Forelimb muscle (tissue), 1 donor: ENCODE results near the gene BCOR. TPM values are rescaled to one million over a fixed set of nuclear protein-coding genes. Genes with fewer than 3 reads are reported as not detected.

Experiments used
- DNase-seq: peaks from one replicate; pipeline ENCODE4 v3.0.0-alpha.2; 2013; ENCODE audit warnings: low read depth
- polyA plus RNA-seq: library from polyadenylated mRNA; unstranded; fragments of 120-200 nt; gene quantifications from one replicate; pipeline ENCODE4 v1.2.1, GENCODE V29; 2013; ENCODE audit not compliant: insufficient read length

BCOR gene
- polyA plus RNA-seq, 1 donor = 24.0 TPM

DNA sequence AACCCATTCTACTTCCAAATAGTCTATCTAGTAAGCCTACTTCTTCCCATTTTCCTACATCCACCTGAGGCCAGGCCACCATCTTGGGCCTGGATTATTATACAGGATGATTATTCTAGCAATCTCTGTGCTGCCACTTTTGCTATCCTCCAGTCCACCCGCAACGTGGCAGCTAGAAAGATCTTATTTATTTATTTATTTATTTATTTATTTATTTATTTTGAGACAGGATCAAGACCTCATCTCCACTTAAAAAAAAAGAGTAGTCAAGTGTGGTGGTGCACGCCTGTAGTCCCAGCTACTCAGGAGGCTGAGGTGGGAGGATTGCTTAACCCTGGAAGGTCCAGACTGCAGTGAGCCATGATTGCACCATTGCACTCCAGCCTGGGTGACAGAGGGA is 15.2 kb upstream of the BCOR start:
- DNase-seq = no peak

DNA sequence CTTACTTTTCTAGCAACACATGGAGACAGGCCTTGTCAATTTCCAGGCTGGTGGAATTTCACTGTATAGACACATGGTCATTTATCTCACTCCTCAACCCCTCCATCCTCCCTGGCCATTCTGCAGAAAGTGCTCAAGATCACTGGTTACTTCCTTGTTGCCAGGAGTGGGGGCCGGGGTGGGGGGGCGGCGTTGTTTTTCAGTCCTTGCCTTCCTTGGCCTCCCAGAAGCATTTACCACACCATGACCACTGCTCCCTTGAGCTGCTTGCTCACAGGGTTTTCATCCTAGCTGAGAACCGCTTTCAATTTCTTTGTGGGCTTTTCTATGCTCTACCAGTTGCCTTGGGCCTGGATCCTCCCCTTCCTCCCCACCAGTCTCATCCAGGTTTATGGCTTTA is 14.1 kb upstream of the BCOR start:
- DNase-seq = no peak

DNA sequence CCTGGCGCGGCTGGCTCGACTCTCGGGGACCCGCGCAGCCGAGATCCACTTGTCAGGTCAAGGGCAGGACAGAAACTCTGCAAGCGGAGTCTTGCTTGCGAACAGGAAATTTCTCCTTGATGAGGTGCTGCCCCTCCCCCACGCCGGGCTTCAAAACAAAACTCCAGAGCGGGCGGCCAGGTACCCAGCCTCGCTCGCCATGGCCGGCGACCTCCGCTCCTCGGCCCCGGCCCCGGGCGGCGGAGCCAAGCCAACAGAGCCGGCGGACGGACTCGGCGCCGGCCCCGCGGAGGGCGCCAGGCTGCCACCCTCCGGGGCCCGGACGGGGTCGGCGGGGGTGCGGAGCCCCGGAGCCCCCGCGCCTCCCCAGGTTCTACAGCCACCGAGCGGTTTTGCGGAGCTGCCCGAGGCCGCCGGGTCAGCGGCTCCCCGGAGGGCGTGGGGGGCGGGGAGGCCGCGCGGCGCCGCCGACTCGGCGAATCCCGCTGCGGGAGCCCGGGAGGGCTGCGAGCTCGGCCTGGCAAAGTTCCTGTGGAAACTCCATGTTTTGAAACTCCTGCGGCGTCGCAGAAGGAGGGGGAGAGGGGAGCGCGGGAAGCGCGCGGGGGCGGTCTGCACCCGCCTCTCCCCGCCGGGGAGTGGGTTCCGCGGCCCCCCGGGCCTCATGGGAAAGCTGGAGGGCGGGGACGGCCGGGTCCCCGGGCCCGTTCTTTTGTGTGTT is 11.7 kb upstream of the BCOR start:
- DNase-seq = no peak

DNA sequence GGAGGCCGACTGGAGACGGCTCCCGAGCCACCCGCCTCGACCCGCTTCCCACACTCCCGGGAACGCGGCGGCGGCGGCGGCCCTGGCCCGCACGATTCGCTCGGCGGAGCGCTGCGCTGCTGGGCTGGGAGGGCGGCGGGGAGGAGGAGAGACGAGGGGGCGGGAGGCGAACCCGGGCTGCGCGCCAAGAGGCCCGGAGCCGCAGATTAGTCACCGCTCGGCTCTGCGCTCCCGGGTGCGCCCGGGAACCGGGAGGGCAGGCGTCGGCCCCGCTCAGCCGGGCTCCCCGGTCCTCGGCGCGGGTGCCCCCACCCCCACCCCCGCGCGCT is 11.2 kb upstream of the BCOR start:
- DNase-seq = no peak

GRCh38 chrX:40108162-40108958 is 10.6 kb upstream of the BCOR start:
- DNase-seq = no peak

DNA sequence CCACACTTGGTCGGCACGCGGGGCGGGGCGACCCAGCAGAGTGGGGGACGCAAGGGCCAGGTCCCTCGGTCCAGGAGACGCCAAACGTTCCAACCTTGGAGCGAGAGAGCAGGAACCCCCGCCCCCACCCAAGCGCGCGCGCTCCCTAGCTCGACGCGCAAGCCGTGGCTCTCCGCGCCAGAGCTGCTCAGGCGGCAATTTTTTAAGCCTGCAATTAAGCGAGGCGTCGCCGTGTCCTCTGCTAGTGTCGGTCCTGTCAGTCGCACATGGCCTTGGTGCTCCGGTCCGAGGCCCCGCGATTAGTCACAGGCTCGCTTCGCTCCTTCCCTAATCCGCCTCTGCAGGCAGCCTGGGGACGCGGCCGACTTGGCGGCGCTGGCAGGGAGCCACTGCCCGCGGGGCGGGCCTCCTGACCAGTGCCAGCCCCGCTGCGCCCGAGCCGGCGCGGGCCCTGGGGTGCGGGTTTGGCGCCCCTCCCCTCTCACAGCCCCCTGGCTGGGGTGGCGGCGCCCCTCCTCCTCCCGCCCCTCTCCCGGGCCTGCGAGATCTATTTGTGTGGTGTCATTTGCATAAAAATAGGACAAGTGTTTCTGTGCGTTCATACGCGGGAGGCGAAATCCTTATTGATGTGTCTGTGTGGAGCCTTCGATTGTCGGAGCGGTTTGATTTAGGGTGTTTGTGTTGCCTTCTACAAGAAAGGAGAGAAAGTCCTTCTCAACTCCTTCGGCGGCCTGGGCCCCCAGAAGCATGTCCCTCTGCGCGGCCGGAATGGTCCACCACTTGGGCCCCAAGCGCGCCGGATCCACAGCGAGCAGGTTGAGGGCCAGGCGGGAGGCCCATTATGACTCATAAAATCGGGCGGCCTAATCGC is 9.8 kb upstream of the BCOR start:
- no peak for DNase-seq

DNA sequence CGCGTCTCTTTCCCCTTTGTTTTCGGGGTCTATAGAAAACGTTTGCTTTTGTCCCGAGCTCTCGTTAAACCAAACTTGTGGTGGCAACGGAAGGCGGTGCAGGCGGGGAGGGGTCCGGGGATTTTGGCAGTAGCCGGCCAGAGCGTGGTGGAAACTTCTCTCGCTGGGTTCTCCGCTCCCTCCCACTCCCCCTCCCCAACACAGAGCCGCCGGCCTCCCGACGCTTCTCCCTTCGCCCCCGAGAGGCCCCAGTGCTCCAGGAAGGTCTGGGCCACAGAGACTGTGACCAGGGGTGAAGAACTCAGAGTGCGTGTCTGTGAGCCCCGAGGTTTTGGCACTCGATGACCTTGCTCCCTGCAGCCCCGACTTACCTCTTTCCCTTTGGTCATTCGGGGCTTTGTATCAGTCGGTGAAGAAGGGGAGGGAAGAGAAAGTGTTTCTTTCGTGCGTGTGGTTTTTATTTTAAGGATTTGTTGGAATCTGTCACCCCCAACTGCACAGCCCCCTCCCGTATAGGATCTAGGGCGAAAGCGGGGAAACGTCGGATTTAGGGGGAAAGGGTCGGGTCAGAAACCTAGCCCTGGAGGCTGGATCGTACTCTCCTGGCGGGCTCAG is 9.0 kb upstream of the BCOR start:
- no peak for DNase-seq

DNA sequence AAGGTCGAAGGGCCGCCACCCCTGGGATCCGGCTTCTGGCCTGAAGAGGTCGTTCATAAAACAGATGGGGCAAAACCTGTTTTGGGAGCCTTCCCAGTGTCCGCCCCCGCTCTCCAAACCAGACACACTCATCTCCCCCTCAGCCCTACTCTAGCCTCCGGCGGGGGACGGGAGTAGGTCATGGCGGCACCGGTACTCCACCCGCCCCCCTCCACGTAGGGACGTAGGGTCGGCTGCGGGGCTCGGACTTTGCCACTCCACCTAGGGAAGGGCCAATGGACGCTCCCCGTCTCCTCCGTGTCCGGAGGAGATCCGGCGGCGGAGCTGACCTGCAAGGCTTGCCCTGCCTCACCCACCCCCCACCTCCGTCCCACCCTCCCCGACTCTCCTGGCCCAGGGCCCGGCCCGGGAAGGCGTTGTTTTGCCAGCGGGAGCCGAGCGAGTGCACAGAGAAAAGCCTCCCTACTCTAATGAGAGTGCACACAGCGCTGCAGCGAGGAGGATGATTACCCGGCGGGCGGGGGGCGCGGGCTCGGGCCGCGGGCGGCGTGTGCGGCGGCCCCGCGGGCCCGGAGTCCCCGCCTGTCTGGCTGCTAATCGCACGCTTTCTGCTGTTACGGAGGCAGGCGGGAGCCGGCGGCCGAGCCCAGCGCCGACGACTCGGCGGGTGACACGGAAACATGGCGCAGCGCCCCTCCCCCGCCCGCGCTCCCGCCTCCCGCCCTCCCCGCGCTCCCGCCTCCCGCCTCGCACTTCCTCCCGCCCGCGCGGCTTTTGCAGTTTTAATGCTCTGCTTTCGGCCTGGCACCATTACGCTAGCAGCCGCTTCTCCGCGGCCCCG is 8.3 kb upstream of the BCOR start:
- DNase-seq = no peak

- DNase-seq = no peak
Observed at GRCh38 chrX:40104985-40105834, 7.5 kb upstream of the BCOR start.

GRCh38 chrX:40104630-40104984 is 6.8 kb upstream of the BCOR start:
- DNase-seq = no peak

DNA sequence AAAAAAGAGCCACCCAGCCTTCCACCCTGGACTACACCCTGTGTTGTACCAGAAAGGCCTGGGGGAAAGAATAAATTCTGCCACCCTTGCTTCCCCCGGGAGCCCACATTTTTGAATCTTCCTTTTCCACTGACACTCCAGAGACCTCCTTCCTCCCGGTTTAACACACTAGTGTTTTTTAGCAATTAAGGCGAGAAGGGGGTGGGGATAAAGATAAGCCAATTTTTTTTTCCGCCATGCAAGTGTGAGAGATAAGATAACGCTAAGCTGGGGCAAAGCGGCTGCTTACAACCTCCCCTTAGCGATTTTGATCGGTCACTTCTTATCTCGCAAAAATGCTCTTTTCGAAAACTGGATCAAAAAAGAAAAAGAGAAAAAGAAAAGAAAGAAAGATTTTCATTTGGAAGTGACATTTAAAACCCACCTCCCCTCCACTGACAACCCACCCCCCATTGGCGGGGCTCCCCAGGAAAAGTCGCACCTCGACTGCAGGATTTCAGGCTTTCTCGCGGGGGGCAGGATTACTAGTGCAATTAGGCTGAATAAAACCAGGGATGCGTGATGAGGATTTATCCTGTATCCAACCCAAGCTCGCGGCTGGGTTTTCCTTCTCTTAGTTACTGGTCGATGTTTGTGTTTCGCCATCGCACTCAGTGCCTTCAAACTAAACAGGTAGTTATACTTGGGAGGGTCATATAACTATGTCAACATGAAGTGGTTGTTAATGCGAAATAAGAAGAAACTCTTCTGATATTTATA is 6.0 kb upstream of the BCOR start:
- DNase-seq = no peak

DNA sequence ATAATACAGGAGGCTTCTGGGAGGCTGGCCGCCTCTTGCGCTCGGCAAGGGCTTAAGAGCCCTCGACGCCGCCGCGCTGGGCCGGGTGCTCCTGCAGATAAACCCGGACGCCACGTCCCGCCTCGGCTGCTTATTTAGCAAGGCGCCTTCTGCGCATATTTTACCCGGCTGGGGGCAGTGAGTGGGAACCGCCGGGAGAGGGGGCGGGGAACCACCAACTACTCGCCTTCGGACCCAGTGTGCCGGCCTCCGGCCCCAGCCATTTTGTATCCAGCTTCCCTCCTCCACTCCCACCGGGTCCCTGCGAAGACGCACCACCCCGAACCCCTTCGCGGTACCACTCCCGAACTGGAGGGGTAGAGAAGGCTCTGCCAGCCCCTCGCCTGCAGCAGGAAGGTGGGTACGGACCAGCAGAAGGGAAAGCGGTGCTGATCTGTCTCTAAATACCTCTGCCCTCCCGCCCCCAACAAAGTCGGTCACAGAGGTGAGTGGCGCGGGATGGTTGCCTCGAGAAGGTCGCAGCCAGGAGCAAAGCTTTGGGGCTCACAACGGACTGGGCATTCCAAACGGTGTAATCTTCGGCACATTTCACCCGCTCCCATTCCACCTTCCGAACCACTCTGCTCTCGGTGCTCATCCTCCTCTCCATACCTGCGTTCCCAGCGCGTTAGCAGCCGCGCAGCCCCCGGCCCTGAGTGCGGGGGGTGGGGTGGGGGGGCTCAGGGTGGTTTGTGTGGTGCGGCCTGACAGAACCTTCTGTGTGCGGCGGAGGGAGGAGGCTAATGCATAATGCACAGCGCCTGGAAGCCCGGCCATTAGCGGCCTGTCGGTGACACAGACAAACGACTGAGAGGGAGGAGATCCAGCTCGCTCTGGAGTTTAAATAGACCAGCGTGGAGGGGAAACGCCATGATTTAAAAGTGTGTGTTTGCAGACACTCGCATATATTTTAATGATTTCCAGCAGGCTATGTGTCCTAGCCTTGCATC is 4.9 kb upstream of the BCOR start:
- DNase-seq = no peak

DNA sequence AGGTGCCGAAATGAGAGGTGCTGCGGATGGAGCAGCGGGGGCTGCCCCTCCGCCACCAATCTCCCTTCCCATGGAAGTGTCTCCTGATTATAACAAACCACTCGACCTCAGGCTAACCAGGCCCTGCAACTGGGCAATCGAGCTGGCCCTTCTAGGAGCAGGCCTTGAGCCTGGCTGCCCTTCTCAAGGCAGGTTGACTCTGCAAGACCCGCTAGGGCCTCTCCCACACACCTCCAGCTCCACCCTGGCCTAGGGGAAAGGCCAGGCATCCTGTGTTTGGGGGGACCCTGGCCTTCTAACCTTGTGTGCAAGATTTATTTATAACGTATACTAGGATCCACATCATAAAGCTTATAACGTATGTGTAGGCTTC is 3.7 kb upstream of the BCOR start:
- DNase-seq = no peak

GRCh38 chrX:40100537-40101429 is 3.0 kb upstream of the BCOR start:
- no peak for DNase-seq

GRCh38 chrX:40100141-40100536 is 2.4 kb upstream of the BCOR start:
- DNase-seq = no peak

DNA sequence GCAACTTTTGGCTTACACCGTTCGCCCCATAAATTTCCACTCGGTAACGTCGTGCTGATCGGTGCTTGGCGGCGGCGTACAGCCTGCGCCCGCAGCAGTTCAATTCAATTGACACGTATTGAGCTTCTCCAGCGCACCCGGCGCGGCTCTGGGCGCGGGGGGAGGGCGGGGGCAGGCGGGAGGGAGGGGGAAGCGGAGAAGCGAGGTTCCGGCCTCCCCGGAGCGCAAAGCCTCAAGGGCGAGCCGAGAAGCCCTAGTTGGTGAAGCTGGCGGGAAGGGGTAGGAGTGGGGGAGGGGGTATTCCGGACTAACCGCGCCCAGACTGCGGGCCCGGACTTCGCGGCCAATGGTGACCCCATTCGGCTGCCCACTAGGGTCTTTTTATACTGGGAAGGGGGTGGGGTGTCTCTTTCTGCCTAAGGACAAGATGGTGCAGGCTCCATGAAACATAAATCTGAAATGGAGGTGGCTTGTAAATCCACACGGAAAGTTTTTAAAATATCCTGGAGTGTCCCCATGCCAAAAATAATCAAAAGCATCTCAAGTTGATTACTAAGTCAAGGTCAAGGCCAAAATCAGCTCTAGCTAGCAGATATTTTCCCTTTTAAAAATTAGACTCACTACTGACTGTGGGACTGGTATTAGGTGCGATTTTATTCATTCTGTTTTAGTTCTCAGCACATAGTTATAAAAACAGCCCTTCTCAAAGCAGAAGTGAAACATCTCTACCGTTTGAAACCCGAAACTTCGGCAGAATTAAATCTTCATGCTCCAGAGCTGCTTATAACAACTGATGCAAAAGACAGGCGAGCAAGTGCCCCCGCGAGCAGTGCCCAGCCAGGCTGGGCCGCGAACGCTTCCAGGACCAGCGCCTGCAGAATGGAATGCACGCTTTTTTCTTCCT is 1.5 kb upstream of the BCOR start:
- no peak for DNase-seq
